Neutrophil (primary cell): Measurements from ENCODE around the gene SLC9A3.

Source experiments
- H3K27ac ChIP-seq: fragments of 200-600 bp; sonication (generic); 2 replicates; pipeline ENCODE4 v1.5.1; 2016; ENCODE audit warnings: mild to moderate bottlenecking, moderate library complexity
- H3K27me3 ChIP-seq: fragments of 200-600 bp; sonication (generic); 2 replicates; pipeline ENCODE4 v1.6.0; 2016; ENCODE audit warnings: mild to moderate bottlenecking
- H3K36me3 ChIP-seq: fragments of 200-600 bp; sonication (generic); 2 replicates; pipeline ENCODE4 v1.5.1; 2017
- H3K4me1 ChIP-seq, 2 experiments: fragments of 200-600 bp in 1 of 2; sonication (generic) in 1 of 2; 1 replicate in 1 of 2; 2 replicates in 1 of 2; pipeline versions ENCODE4 v1.5.1 to v1.6.1; 2013 to 2016; ENCODE audit warnings: low read depth in 1 of 2, low read length in 1 of 2, mild to moderate bottlenecking in 1 of 2, moderate library complexity in 1 of 2; ENCODE audit not compliant: control insufficient read depth in 1 of 2, insufficient read depth in 1 of 2
- H3K4me3 ChIP-seq, 2 experiments: fragments of 200-600 bp in 1 of 2; sonication (generic) in 1 of 2; 1 replicate in 1 of 2; 2 replicates in 1 of 2; pipeline ENCODE4 v1.5.1; 2013 to 2016; ENCODE audit warnings: low read depth in 1 of 2, low read length in 1 of 2, mild to moderate bottlenecking in 1 of 2, moderate library complexity in 1 of 2
- H3K9me3 ChIP-seq: fragments of 200-600 bp; sonication (generic); 2 replicates; pipeline ENCODE4 v1.5.1; 2016
- CTCF ChIP-seq: fragments of 200-600 bp; sonication (generic); IDR thresholded peaks from 2 replicates; pipeline ENCODE4 v1.5.1; 2016; ENCODE audit warnings: antibody characterized with exemption

SLC9A3 gene

GRCh38 chr5:547086-547924 is 23.1 kb upstream of the SLC9A3 start:
- H3K4me1 ChIP-seq: peaks cover 17 to 24% of the 10 kb centered on the region in 2 experiments
- no peaks in the 10 kb centered on the region for H3K9me3 ChIP-seq
- TF ChIP-seq CTCF: no peak
- peaks cover 55% of the 10 kb centered on the region for H3K27me3 ChIP-seq
- no peaks in the 10 kb centered on the region for H3K36me3 ChIP-seq
- no peak overlapping the region for H3K27ac ChIP-seq
- H3K4me3 ChIP-seq: no peak overlapping the region

- no peaks in the 10 kb centered on the region for H3K36me3 ChIP-seq
- H3K27ac ChIP-seq: no peak overlapping the region
- no peak for TF ChIP-seq CTCF
- H3K4me1 ChIP-seq: peaks cover 17 to 24% of the 10 kb centered on the region in 2 experiments
- H3K4me3 ChIP-seq: no peak overlapping the region
- peaks cover 51% of the 10 kb centered on the region for H3K27me3 ChIP-seq
- H3K9me3 ChIP-seq: no peaks in the 10 kb centered on the region
These were observed 22.2 kb upstream of the SLC9A3 start for GRCh38 chr5:546376-546908.

- H3K9me3 ChIP-seq: no peaks in the 10 kb centered on the region
- H3K36me3 ChIP-seq: no peaks in the 10 kb centered on the region
- peaks cover 51% of the 10 kb centered on the region for H3K27me3 ChIP-seq
- no peak for TF ChIP-seq CTCF
- no peak overlapping the region for H3K4me3 ChIP-seq
- H3K4me1 ChIP-seq: peaks cover 17 to 24% of the 10 kb centered on the region in 2 experiments
- H3K27ac ChIP-seq: no peak overlapping the region
These were observed 21.6 kb upstream of the SLC9A3 start for GRCh38 chr5:545641-546375.

- Histone ChIP-seq H3K4me3 (peak overlapping the region in 1 of 2 experiments; percentile 59), H3K27me3 (peaks cover 51% of the 10 kb centered on the region), H3K4me1 (peaks cover 17 to 24% of the 10 kb centered on the region in 2 experiments), H3K27ac (peak overlapping the region; percentile 88), H3K36me3 (no peaks in the 10 kb centered on the region), H3K9me3 (no peaks in the 10 kb centered on the region)
- no peak for TF ChIP-seq CTCF
These were observed 20.6 kb upstream of the SLC9A3 start for GRCh38 chr5:544675-545355.
